ENCODE data around the gene BABAM2. TPM values are rescaled to one million over a fixed set of nuclear protein-coding genes. Genes with fewer than 3 reads are reported as not detected.
"Not testable (repeated sequence)": the region's sequence is repeated elsewhere in the genome, so short reads cannot be mapped to it uniquely, and the experiment has no call there.

Gene BABAM2
- polyA plus RNA-seq, 4 donors = 30.1 to 59.3 (median 55.6) TPM

- DNase-seq (ENCODE audit: low read depth in 4 of 4, low spot score in 3 of 4) = not testable (repeated sequence)
Measured at GRCh38 chr2:27968045-27968444, 77.5 kb downstream of the BABAM2 start.

DNA sequence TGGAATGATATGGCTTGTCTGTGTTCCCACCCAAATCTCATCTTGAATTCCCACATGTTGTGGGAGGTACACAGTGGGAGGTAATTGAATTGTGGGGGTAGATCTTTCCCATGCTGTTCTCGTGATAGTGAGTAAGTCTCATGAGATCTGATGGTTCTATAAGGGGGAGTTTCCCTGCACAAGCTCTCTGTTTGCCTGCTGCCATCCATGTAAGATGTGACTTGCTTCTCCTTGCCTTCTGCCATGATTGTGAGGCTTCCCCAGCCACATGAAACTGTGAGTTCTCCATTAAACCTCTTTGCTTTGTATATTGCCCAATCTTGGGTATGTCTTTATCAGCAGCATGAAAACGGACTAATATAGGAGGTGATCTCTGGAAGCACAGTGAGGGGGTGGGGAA is 78.4 kb downstream of the BABAM2 start:
- DNase-seq (ENCODE audit: low read depth in 4 of 4, low spot score in 3 of 4) = not testable (repeated sequence)

DNA sequence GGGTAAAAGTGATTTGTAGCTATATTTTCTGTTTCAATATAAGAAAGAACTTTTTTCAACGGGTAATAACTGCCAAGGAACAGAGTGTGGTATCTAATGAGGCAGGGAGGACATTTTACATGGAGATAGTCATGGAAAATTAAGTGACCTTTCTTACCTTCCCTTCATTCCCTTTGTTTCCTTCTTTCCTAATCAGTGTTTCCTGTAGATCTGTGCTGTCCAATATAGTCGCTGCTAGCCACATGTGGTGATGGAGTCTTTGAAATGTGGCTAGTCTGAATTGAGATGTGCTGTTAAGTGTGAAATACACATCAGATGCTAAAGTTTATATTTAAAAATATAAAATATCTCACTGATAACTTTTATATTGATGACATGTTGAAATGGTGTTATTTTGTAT is 81.8 kb downstream of the BABAM2 start:
- no peak for DNase-seq (ENCODE audit: low read depth in 4 of 4, low spot score in 3 of 4)

DNA sequence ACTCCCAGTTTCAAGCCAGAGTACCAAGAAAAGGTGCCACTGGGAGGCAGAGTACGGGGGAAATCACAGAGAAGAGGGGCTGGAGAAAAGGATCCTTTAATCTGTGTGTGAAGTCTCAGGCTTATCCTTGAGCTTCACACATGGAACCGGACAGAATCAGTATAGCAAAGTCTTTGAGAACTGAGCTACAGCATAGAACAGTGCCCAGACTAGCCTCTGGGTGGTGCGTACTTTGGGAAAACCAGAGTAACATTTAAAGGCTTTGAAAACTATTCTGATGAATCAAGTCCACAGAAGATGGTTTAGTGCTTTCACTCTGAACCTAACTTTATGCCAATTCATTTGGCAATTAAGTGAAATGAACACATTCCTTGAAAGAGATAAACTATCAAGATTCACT is 83.1 kb downstream of the BABAM2 start:
- DNase-seq (ENCODE audit: low read depth in 4 of 4, low spot score in 3 of 4) = no peak

- DNase-seq (ENCODE audit: low read depth in 4 of 4, low spot score in 3 of 4) = no peak
Measured at GRCh38 chr2:27976308-27976707, 85.8 kb downstream of the BABAM2 start.

DNA sequence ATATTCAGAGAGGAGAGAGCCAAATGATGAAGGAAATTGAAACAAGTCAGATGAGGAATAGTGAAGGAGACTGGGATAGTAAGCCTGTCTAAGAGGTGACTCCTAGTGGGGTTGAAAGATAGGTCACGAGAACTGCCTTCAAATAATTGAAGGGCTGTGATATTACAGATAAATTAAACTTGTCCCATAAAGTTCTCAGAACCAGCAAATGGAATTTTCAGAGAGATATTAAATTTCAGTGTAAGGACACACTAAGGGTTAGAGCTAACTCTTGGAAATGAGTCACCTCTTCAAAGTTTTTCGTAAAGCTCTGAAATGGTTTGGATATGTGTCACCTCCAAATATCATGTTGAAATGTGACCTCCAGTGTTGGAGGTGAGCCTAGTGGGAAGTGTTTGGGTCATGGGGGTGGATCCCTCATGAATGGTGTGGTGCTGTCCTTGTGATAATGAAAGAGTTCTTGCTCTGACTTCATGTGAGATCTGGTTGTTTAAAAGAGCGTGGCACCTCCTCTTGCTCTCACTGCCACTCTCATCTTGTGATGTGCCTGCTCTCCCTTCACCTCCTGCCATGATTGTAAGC is 87.3 kb downstream of the BABAM2 start:
- no peak for DNase-seq (ENCODE audit: low read depth in 4 of 4, low spot score in 3 of 4)

DNA sequence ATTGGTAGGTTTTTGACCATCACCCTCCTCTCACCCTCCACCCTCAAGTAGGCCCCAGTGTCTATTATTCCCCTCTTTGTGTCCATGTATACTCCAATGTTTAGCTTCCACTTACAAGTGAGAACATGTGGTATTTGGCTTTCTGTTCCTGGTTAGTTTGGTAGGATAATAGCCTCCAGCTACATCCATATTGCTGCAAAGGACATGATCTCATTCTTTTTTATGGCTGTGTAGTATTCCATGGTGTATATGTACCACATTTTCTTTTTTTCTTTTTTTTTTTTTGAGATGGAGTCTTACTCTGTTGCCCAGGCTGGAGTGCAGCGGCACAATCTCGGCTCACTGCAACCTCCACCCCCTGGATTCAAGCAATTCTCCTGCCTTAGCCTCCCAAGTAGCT is 88.2 kb downstream of the BABAM2 start:
- not testable (repeated sequence) for DNase-seq (ENCODE audit: low read depth in 4 of 4, low spot score in 3 of 4)

- DNase-seq (ENCODE audit: low read depth in 4 of 4, low spot score in 3 of 4) = no peak
Measured at GRCh38 chr2:27980242-27980641, 89.7 kb downstream of the BABAM2 start.

- no peak for DNase-seq (ENCODE audit: low read depth in 4 of 4, low spot score in 3 of 4)
Measured at GRCh38 chr2:27984153-27984552, 93.6 kb downstream of the BABAM2 start.

DNA sequence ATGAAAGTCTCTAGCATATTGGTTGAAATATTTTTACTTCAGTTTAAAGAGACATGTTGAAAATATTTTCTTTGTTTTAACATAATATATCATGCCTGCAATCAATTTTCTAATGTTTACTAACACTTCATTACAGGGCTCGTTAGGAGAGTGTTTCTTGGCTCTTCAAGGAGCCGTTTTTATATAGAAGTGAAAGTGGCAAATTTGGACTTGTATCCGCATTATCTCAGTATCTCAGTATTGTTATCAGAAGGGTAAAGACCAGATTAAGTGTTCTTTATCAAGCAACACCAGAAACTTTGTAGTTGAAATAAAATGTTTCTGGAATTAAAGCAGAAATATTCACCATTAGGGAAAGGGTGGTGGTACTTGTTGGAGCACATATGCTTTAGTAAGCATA is 97.8 kb downstream of the BABAM2 start:
- DNase-seq (ENCODE audit: low read depth in 4 of 4, low spot score in 3 of 4) = no peak

- no peak for DNase-seq (ENCODE audit: low read depth in 4 of 4, low spot score in 3 of 4)
Measured at GRCh38 chr2:27988718-27989117, 98.2 kb downstream of the BABAM2 start.

GRCh38 chr2:27989149-27989548 is 98.6 kb downstream of the BABAM2 start:
- no peak for DNase-seq (ENCODE audit: low read depth in 4 of 4, low spot score in 3 of 4)

DNA sequence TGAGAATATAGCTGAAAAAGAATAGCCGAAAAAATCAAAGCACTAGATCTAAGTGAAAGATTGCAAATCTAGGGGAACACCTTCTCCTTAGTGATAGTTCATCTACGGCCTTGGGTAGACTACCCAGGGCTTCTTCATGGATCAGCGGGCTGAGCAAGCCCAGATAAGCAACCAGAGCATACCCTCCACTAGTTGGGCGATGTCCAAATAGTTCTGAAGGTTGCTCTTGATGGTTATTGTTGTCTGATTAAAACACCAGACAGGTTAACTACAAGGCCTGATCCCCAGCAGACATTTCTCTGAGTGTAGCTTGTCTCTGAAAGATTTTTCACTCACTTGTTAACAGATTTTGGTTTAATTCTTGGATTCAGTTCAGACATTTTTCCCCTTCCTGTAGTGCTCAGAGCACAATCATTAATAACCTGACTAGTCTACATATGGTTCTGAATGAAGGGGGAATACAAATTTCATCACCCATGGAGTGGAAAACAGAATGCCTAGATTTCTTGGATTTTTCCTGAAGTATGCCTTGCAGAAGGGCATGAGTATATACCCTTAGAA is 99.6 kb downstream of the BABAM2 start:
- no peak for DNase-seq (ENCODE audit: low read depth in 4 of 4, low spot score in 3 of 4)

DNA sequence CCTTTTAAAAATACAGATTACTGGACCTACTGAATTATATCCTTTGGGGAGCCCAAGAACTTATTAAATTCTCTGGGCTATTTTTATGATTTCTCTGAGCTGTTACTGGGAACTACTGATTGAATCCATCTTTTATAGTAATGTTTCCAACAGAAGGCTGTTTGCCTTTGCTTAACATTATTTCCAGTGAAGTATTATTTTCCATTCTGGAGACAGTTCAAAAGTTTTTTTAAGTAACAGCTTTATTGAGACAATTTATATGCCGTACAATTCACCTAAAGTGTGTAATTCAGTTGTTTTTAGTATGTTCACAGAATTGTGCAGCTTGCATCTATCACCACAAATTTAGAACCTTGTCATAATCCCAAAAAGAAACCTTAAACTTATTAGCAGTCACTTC is 100.6 kb downstream of the BABAM2 start:
- no peak for DNase-seq (ENCODE audit: low read depth in 4 of 4, low spot score in 3 of 4)

GRCh38 chr2:27992787-27993401 is 102.4 kb downstream of the BABAM2 start:
- no peak for DNase-seq (ENCODE audit: low read depth in 4 of 4, low spot score in 3 of 4)

GRCh38 chr2:27993402-27993787 is 102.9 kb downstream of the BABAM2 start:
- no peak for DNase-seq (ENCODE audit: low read depth in 4 of 4, low spot score in 3 of 4)

DNA sequence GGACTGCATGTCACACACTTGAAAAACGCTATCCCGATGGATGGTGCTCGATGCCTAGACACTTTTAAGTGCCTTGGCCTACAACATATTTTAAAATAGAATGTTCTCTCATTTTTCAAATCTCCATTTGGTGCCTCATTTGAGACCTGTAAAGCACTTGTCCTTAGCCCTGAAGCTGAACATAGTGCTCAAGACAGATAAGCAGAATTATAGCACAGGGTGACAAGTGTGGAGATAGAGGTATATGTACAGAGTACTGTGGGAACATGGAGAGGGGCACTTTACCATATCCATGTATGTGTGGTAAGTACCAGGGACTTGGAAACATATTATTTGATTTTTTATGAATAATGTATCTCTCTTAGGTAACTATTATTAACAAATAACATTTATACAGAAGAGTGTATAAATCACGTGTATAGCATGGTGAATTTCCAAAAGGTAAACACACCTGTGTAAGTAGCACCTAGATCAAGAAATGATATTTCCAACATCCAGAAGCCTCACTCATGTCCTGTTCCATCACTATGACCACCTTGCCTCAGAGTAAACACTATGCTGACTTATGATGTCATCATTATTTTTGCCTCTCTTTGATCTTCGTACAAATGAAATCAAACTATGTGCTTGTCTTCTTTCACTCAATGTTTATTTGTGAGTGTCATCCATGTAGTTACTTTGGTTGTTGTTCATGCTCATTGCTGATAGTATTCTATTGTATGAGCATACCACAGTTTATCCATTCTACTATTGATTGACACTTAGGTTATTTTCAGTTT is 103.6 kb downstream of the BABAM2 start:
- no peak for DNase-seq (ENCODE audit: low read depth in 4 of 4, low spot score in 3 of 4)

DNA sequence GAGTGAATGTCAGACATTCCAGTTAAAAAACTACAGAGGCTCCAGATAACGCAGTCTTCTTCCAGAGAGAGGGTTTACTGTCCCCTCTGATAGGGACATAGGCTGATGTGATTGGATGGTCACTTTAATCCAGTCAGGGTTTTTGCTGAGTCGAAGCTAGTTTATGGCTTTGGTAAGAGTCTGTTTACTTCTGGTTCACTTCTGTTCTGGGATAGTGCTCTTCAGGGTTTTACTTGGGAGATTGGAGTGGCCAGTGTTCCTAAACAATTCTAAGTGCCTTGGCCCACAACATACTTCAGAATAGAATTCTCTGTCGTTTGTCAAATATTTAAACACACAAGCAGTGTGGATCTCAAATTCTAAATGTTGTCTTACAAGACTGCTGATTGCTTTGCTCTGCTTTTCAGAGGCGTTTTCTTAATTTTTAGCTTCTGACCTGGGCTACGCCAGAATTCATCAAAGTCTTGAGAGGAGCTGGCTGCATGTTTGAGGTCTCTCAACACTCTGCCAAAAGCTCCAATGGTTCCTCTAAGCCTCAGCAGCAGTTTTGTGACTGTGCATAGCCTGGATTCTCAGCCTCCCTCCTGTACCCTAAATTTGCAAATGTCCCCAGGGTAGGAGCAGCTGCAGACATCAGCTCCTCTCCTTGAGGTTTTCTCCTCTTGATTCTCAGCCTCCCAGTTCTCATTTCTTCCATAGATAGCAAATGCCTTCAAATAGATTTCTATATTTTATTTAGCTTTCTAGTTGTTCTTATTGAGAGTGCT is 105.8 kb downstream of the BABAM2 start:
- DNase-seq (ENCODE audit: low read depth in 4 of 4, low spot score in 3 of 4) = no peak

DNA sequence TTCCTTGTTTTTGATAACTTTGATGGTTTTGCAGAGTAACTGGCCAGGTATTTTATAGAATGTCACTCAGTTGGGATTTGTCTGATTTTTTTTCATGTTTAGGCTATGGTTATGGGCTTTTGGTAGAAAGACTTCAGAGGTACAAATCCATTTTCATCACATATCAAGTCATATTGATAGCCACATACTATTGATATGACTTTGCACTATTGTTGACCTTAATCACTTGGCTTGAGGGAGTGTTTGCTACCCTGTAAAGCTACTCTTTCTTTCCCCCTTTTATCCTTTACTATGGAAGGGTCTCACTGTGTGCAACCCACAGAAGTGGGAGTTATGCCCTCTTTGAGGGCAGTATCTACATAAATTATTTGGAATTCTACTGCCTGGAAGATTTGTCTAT is 109.8 kb downstream of the BABAM2 start:
- no peak for DNase-seq (ENCODE audit: low read depth in 4 of 4, low spot score in 3 of 4)

- no peak for DNase-seq (ENCODE audit: low read depth in 4 of 4, low spot score in 3 of 4)
Measured at GRCh38 chr2:28002181-28002580, 111.7 kb downstream of the BABAM2 start.

DNA sequence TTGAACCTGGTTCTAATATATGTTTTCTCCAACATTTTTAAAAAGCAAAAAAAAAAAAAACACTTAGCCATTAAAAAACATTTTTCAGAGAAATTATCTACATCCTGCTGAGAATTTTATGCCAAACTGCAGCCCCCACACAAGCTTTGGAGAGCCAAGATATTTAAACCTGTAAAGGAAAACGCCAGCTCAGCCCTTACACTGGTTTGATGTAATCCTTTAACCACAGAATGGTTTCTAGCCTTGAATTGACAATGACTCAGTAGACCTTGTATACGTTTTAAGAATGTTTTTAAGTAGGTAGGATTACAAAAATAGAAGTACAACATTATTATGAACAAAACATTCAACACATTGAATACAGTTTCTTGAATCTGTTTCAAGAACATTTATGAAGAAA is 113.6 kb downstream of the BABAM2 start:
- DNase-seq (ENCODE audit: low read depth in 4 of 4, low spot score in 3 of 4) = no peak

Measured in left renal pelvis (tissue), 4 donors.